Keratinocyte (primary cell): ENCODE results near the gene ZFYVE28.

Experiments
- EZH2 ChIP-seq: IDR thresholded peaks from one replicate; pipeline ENCODE4 v1.6.1; 2012; ENCODE audit warnings: inconsistent platforms, mild to moderate bottlenecking, low read length, moderate library complexity
- TF ChIP-seq, protein P1 (sequence below), 3 experiments: IDR thresholded peaks in 1 of 3; conservative IDR thresholded peaks in 1 of 3; optimal IDR thresholded peaks in 1 of 3; 2 replicates in 2 of 3; 3 replicates in 1 of 3; pipeline versions ENCODE3 to v1.5.1; 2011; ENCODE audit warnings: low read length in 3 of 3, mild to moderate bottlenecking in 3 of 3, moderate library complexity in 2 of 3, control low read depth in 1 of 3, inconsistent platforms in 1 of 3; ENCODE audit not compliant: insufficient read depth in 2 of 3; ENCODE audit errors: extremely low read depth in 1 of 3

DNA sequence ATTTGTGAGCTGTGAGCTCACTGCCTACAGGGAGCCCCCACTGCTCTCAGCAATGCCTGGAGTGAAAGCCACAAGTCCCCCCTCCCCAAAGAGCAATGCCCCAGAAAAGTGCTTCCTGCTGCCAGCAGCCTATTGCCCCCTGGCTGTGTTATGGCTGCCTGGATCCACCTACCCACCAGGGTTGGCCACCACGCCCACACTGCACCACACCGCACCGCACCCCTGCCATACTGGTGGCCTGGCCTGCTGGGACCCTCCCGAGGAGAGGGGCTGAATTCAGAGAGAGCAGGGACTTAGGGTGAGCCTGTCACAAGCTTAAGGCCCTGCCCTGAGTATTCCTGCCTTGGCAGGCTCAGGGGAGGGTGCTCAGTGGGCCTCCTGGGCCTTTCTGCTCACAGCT is 4.6 kb upstream of the ZFYVE28 start:
- TF ChIP-seq, protein P1, sequence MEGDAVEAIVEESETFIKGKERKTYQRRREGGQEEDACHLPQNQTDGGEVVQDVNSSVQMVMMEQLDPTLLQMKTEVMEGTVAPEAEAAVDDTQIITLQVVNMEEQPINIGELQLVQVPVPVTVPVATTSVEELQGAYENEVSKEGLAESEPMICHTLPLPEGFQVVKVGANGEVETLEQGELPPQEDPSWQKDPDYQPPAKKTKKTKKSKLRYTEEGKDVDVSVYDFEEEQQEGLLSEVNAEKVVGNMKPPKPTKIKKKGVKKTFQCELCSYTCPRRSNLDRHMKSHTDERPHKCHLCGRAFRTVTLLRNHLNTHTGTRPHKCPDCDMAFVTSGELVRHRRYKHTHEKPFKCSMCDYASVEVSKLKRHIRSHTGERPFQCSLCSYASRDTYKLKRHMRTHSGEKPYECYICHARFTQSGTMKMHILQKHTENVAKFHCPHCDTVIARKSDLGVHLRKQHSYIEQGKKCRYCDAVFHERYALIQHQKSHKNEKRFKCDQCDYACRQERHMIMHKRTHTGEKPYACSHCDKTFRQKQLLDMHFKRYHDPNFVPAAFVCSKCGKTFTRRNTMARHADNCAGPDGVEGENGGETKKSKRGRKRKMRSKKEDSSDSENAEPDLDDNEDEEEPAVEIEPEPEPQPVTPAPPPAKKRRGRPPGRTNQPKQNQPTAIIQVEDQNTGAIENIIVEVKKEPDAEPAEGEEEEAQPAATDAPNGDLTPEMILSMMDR (optimal IDR thresholded peaks at IDR 0.05 in 1 of 3, IDR thresholded peaks at IDR 0.05 in 1 of 3, conservative IDR thresholded peaks at IDR 0.05 in 1 of 3; ENCODE audit: extremely low read depth in 1 of 3, insufficient read depth in 2 of 3, low read length in 3 of 3): no peak
- no peak for TF ChIP-seq EZH2
